Central memory CD4-positive, alpha-beta T cell (primary cell): ENCODE measurements around the gene RANBP3.
"Not testable (repeated sequence)": the region's sequence is repeated elsewhere in the genome, so short reads cannot be mapped to it uniquely, and the experiment has no call there.

Experiments used
- DNase-seq: peaks from one replicate; pipeline ENCODE4 v3.0.0; 2022

The RANBP3 gene

GRCh38 chr19:5899728-5900526 is 78.0 kb downstream of the RANBP3 start:
- no peak for DNase-seq

- no peak for DNase-seq
These were observed 80.6 kb downstream of the RANBP3 start for GRCh38 chr19:5897189-5897969.

GRCh38 chr19:5896365-5897076 is 81.4 kb downstream of the RANBP3 start:
- no peak for DNase-seq

DNA sequence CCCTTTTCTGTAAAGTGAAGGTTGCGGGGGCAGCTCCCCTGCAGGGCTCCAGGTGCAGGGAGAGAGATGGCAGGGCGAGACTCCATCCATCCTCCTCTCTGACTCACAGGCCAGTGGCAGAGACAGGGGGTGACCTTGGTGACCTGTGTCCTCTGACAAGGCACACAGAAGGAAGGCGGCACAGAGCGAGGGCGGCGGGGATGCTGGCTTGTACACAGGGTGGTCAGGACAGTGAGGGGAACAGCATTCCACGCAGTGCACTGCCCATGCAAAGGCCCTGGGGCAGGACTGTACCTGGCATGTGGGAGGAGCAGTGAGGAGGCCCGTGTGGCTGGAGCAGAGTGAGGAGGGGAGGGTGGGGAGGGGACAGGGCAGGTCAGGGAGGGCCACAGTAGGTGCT is 82.0 kb downstream of the RANBP3 start:
- DNase-seq = no peak

DNA sequence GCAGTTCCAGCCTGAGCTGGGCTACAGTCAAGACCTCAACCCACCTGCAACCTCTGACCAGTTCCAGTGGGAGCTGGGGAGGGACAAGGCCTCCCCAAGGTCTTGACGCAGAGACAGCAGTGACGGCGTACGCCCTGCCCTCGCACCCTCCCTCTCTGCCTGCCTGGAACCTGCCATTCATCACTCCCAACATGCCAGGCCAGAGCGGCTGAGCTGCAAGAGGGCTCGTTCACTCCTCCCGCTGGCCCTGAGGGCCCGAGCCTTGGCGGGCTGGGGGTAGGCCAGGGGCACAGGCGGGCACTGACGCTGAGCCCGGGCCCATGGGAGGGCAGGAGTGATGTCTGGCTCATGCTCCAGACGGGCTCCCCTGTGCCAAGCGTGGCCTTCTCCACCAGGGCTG is 82.5 kb downstream of the RANBP3 start:
- no peak for DNase-seq

- DNase-seq = no peak
These were observed 83.1 kb downstream of the RANBP3 start for GRCh38 chr19:5894704-5895349.

GRCh38 chr19:5893907-5894703 is 83.8 kb downstream of the RANBP3 start:
- no peak for DNase-seq

DNA sequence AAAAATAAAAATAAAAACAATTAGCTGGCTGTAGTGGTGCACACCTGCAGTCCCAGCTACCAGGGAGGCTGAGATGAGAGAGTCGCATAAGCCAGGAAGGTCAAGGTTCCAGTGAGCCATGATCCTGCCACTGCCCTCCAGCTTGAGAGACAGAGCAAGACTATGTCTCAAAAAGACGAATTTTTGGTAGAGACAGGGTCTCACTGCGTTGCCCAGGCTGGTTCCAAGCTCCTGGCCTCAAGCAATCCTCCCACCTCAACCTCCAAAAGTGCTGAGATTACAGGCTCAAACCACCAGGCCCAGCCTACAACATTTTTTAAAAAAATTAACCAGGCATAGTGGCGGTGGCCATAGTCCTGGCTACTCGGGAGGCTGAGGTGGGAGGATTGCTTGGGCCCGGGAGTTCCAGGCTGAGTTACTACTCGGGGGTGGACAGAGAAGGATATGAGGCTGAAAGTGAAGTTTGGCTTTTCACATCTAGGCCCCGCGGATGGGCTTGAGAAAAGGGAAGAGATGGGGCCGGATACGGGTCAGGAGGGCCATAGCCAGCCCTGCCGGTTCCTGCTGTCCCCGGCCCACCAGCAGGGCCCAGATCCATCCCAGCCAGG is 84.5 kb downstream of the RANBP3 start:
- DNase-seq = no peak

- DNase-seq = no peak
These were observed 85.1 kb downstream of the RANBP3 start for GRCh38 chr19:5892772-5893275.

GRCh38 chr19:5891938-5892771 is 85.8 kb downstream of the RANBP3 start:
- DNase-seq = no peak

DNA sequence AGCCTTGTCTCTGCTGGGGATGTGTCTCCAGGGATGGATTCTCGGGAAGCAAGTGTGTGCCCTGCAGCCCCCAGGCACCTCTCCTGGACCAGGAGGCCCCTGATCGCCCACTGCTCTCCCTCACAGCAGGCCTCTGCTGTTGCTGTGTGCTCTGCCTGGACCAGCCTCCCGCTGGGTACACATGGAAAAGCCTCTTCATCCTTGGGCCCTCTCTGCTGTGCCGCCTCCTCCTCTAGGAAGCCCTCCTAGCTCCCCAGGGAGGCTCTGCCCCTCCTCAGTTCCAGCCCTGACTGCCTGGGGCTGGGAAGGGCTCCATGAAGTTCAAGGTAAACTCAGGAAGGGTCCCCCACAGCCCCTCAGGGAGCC is 86.4 kb downstream of the RANBP3 start:
- no peak for DNase-seq

DNA sequence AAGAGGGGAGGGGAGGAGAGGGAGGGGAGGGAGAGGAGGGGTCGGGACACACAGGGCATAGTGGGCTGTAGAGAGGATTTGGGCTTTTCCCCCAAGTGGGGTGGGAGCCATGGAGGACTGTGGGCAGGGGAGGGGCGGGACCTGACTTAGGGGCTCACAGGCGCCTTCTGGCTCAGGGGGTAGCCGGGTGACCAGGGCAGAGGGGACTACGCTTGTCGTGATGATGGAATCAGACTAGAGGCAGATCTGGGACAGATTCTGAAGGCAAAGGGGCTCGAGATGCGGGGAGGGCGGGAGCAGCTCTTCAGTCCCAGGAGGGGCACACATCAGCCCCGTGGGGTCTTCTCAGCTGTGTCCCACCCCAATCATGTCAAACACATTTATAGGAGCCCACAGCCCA is 87.8 kb downstream of the RANBP3 start:
- DNase-seq = no peak

- DNase-seq = no peak
These were observed 88.5 kb downstream of the RANBP3 start for GRCh38 chr19:5889288-5889971.

GRCh38 chr19:5884065-5884811 is 93.7 kb downstream of the RANBP3 start:
- DNase-seq = not testable (repeated sequence)

DNA sequence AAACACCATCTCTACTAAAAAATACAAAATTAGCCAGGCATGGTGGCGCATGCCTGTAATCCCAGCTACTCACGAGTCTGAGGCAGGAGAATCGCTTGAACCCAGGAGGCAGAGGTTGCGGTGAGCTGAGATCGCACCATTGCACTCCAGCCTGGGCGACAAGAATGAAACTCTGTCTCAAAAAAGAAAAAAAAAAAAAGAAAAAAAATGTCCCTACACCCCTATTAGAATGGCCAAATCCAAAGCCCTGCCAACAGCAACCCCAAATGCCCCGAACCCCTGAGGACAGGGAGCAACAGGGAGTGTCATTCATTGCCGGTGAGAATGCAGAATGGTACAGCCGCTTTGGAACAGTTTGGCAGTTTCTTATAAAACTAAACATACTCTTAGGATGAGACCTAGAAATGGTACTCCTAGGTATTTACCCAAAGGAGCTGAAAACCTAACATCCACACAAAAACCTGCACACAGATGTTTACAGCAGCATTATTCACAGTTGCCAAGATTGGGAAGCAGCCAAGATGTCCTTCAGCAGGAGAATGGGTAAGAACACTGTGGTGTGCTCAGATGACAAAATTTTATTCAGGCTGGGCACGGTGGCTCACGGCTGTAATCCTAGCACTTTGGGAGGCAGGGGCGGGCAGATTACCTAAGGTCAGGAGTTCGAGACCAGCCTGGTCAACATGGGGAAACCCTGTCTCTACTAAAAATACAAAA is 94.6 kb downstream of the RANBP3 start:
- DNase-seq = not testable (repeated sequence)

- no peak for DNase-seq
These were observed 95.4 kb downstream of the RANBP3 start for GRCh38 chr19:5882421-5882968.

GRCh38 chr19:5881543-5882299 is 96.2 kb downstream of the RANBP3 start:
- DNase-seq = no peak
